Measurements from ENCODE around the gene NDUFS6. TPM values are rescaled to one million over a fixed set of nuclear protein-coding genes. Genes with fewer than 3 reads are reported as not detected.

The NDUFS6 gene
- total and polyA plus RNA-seq, 2 of the 4 experiments (the other 2 are of a cell fraction), result 10.4 to 69.0 TPM

DNA sequence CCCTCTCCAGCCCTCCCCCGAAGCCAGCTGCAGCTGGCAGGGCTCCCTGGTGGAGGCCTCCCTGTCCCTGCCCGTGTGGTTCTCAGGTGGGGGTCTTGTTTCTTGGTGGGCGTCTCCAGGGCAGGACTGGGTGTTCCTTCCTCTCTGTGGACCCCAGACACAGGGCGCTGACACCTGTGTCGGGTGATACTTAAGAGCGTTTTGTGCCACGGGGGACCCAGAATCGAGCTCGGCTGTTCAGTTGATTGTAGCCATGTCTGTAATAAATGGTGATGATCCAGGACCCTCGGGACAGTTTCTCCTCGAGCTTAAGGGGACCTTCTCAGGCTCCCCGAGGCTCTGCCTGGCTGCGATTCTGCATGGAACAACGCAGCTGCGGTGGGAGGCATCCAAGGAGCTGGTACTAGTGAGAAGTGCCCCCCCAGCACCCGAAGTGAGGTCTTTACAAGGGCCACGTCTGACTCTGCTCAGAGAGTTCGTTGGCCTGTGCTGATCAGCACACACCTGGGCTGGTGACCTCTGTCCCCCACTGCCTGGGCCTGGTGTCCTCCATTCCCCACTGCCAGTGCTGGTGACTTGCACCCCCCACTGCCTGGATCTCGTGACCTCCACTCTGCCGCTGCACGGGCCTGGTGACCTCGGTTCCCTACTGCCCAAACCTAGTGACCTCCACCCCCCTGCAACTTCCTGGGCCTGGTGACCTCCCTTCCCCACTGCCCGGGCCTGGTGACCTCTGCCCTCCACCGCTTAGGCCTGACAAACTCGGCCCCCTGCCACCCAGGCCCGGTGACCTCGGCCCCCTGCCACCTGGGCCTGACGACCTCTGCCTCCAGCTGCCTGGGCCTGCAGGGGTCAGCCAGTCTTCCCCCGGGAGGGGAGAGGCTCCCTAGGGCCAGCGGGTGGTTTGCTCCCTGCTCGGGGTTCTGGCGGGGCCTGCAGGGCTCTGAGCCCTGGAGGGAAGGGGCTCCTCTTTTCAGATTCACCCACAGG, 36.0 kb downstream of the NDUFS6 start:
- Histone ChIP-seq H3K4me1 (ENCODE audit: control insufficient read depth, insufficient read depth, low read length) (no peaks in the 10 kb centered on the region), H3K23ac (ENCODE audit: low read depth, low read length) (no peak overlapping the region), H3K9me3 (ENCODE audit: control insufficient read depth, insufficient read depth, low read length) (no peaks in the 10 kb centered on the region), H2AK9ac (replicated peaks; ENCODE audit: low read depth, low read length, poor library complexity) (no peak overlapping the region), H3K36me3 (ENCODE audit: control insufficient read depth, insufficient read depth, low read length) (no peaks in the 10 kb centered on the region), H2BK120ac (ENCODE audit: low read depth, low read length) (no peak overlapping the region), H2AFZ (replicated peaks; ENCODE audit: low read length, poor library complexity) (peak overlapping the region; percentile 23), H3K9me1 (ENCODE audit: insufficient read depth, low read length) (no peaks in the 10 kb centered on the region), H4K8ac (ENCODE audit: low read depth in 2 of 2, low read length in 2 of 2) (no peak overlapping the region), H2BK5ac (ENCODE audit: low read depth, low read length, poor library complexity, severe bottlenecking) (no peak overlapping the region), H4K5ac (ENCODE audit: low read depth, low read length) (no peak overlapping the region), H3K4ac (ENCODE audit: low read depth, low read length) (no peak overlapping the region), H2BK15ac (ENCODE audit: low read depth, low read length) (no peak overlapping the region), H2BK20ac (ENCODE audit: low read depth, low read length) (no peak overlapping the region), H3K79me1 (ENCODE audit: low read depth in 1 of 2, low read length in 2 of 2) (no peaks in the 10 kb centered on the region), H3K27ac (ENCODE audit: insufficient read depth, low read length) (no peak overlapping the region), H3K27me3 (ENCODE audit: control insufficient read depth, insufficient read depth, low read length) (peaks cover 58% of the 10 kb centered on the region), H3K18ac (ENCODE audit: low read depth, low read length) (no peak overlapping the region), H3K14ac (replicated peaks; ENCODE audit: low read depth, low read length) (no peak overlapping the region), H3K56ac (ENCODE audit: extremely low read depth, insufficient read depth, low read length) (no peak overlapping the region), H3K4me3 (ENCODE audit: insufficient read depth, low read depth, low read length) (no peak overlapping the region), H4K20me1 (ENCODE audit: insufficient read depth, low read length) (no peaks in the 10 kb centered on the region), H3K4me2 (ENCODE audit: low read depth, low read length) (no peak overlapping the region), H3K9ac (ENCODE audit: low read depth, low read length) (no peak overlapping the region), H4K91ac (ENCODE audit: insufficient read depth, low read depth, low read length) (no peak overlapping the region), H2AK5ac (ENCODE audit: low read depth, low read length) (no peak overlapping the region)
- TF ChIP-seq CEBPB (IDR thresholded peaks at IDR 0.05; ENCODE audit: low read depth, low read length), result no peak
- no peak for ATAC-seq (ENCODE audit: low read depth)
- no TSS peak for BruUV-seq (replicated peaks)
- dilution Hi-C loops (cut with HindIII; ENCODE audit: low sequenced_read_pairs, unreplicated experiment) (no loop called here), intact Hi-C loops (cut with micrococcal nuclease) (no loop called here), in situ Hi-C loops (cut with MboI; ENCODE audit: low sequenced_read_pairs) (no loop called here)
- ChIA-PET POLR2A (ENCODE audit: unreplicated experiment) (no interaction called here), CTCF (no interaction called here)
- no peak for DNase-seq
- 62% methylated on average over 9 of the region's 32 CpGs; no CpG with 5 or more reads in 1 of the 2 experiments for WGBS, 2 experiments (ENCODE audit: extremely low coverage in 2 of 2, insufficient read length in 1 of 2)

Data from IMR-90 (cell line).